Lung (tissue), 12 donors: Measurements from ENCODE around the gene FAM174C. TPM values are rescaled to one million over a fixed set of nuclear protein-coding genes. Genes with fewer than 3 reads are reported as not detected.
A peak's percentile ranks its signal among the peaks of the same experiment; 100 is the strongest.

Experiments
- ATAC-seq: fragments of 200-7000 bp; cut with Tn5 transposase; one replicate; pipeline ENCODE4 v1.9.1; 2020; ENCODE audit warnings: moderate number of reproducible peaks; ENCODE audit not compliant: insufficient read depth, low FRiP score
- DNase-seq, 3 donors: peaks; one replicate each; pipeline ENCODE4 v3.0.0-alpha.2; 2013 to 2017
- H3K27ac ChIP-seq, 2 donors: one replicate each; pipeline ENCODE4 v1.5.1; 2013; ENCODE audit warnings: mild to moderate bottlenecking in 2 of 2, moderate library complexity in 2 of 2, control low read depth in 1 of 2, inconsistent platforms in 1 of 2, low read depth in 1 of 2, low read length in 1 of 2
- H3K27me3 ChIP-seq, 3 donors: one replicate each; pipeline ENCODE4 v1.5.1; 2013; ENCODE audit warnings: low read length in 2 of 3; ENCODE audit not compliant: control insufficient read depth in 3 of 3, insufficient read depth in 3 of 3
- H3K36me3 ChIP-seq, 4 donors: one replicate each; pipeline ENCODE4 v1.5.1; 2013; ENCODE audit warnings: low read length in 4 of 4, mild to moderate bottlenecking in 1 of 4, moderate library complexity in 1 of 4; ENCODE audit not compliant: control insufficient read depth in 4 of 4, insufficient read depth in 4 of 4
- H3K4me1 ChIP-seq, 5 donors: one replicate each; pipeline ENCODE4 v1.5.1; 2013; ENCODE audit warnings: low read length in 5 of 5, mild to moderate bottlenecking in 2 of 5, moderate library complexity in 1 of 5; ENCODE audit not compliant: control insufficient read depth in 5 of 5, insufficient read depth in 5 of 5
- H3K4me3 ChIP-seq: one replicate; pipeline ENCODE4 v1.5.1; 2013; ENCODE audit warnings: mild to moderate bottlenecking, control low read depth, moderate library complexity
- H3K9ac ChIP-seq, 2 donors: one replicate each; pipeline ENCODE4 v1.5.1; 2013; ENCODE audit warnings: low read length in 2 of 2, control low read depth in 1 of 2; ENCODE audit not compliant: insufficient read depth in 1 of 2
- H3K9me3 ChIP-seq, 4 donors: one replicate each; pipeline ENCODE4 v1.5.1; 2013; ENCODE audit warnings: low read length in 3 of 4, mild to moderate bottlenecking in 1 of 4, moderate library complexity in 1 of 4; ENCODE audit not compliant: control insufficient read depth in 4 of 4, insufficient read depth in 3 of 4
- WGBS, 2 donors: extraction: QIAGEN DNeasy Blood & Tissue Kit; methylation state at CpG; one replicate each; pipeline ENCODE4 v1.1.7; 2013; 5-methylcytosine and 5-hydroxymethylcytosine counted together
- polyA plus RNA-seq, 2 donors: library from polyadenylated mRNA; stranded (reverse); fragments of 200-250 nt; gene quantifications; one replicate each; pipeline ENCODE4 v1.2.1, GENCODE V29; 2013
- total RNA-seq, 2 donors: library from RNA; depleted of rRNA in 1 of 2; stranded (reverse); fragments of >200 nt in 1 of 2; gene quantifications; one replicate each; pipeline ENCODE4 v1.2.1, GENCODE V29; 2014 to 2021
- TF ChIP-seq, protein P1 (sequence below): IDR thresholded peaks from 2 replicates; pipeline ENCODE4 v1.5.1; 2012; ENCODE audit warnings: mild to moderate bottlenecking; ENCODE audit errors: control extremely low read depth, extremely low read depth
- donor health status: control.
- donor health status: control.
- donor health status: Bipolar disorder and iron deficiency.
- donor health status: healthy.
- donor health status: DM: yes; HTN: yes; CAD: no.

Gene FAM174C
- total and polyA plus RNA-seq, 4 donors, result 17.5 to 89.3 (median 69.4) TPM

DNA sequence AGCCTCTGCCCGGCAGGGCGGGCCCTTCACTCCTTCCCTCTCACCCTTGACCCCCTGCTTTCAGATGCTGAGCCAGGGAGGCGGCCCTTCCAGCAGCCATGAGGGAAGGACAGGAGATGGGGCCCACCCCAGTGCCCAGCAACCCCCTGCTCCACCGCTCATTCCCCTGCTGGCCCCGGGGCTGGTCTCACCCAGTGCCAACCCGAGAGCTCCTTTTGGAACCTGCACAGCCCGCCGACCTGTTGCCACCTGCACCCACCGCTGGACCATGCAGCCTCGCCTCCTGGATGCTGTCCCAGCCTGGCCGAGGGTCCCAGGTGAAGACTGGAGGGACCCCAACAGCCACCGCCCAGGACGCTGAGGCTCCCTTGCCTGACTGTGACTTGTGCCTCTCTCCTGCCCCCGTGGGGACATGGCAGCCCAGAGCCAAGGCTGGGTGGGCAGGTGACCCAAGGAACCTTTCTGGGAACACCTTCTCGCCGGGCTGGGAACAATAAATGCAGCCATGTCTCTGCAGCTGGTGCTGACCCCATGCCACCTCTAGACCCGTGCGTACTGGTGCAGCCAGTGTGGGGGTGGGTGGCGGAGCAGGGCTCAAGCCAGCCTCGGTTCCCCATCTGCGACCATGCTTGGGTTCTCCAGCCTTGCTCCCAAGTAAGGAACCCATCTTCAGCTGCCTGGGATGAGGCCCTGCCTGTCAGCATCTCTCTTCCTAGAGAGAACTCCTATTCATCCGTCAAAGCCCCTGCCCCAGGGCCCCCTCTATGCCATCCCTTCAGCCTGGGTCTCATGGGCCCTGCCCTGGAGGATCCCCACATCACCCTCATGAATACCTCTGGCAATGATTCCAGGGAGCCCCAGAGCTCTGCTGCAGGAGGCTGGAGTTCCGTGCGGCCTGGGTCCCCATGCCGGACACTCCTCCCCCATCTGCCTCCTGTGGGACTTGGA, 3.7 kb downstream of the FAM174C start:
- Histone ChIP-seq H3K9ac (no peak overlapping the region), H3K27ac (no peak overlapping the region), H3K36me3 (peaks cover 2 to 22% (median 8%) of the 10 kb centered on the region in 4 donors), H3K27me3 (no peaks in the 10 kb centered on the region), H3K4me1 (peaks cover 0 to 24% (median 10%) of the 10 kb centered on the region in 5 donors), H3K4me3 (no peak overlapping the region), H3K9me3 (no peaks in the 10 kb centered on the region)
- 90 to 95% methylated on average over 25 of the region's 25 CpGs for WGBS, 2 donors
- TF ChIP-seq, protein P1, sequence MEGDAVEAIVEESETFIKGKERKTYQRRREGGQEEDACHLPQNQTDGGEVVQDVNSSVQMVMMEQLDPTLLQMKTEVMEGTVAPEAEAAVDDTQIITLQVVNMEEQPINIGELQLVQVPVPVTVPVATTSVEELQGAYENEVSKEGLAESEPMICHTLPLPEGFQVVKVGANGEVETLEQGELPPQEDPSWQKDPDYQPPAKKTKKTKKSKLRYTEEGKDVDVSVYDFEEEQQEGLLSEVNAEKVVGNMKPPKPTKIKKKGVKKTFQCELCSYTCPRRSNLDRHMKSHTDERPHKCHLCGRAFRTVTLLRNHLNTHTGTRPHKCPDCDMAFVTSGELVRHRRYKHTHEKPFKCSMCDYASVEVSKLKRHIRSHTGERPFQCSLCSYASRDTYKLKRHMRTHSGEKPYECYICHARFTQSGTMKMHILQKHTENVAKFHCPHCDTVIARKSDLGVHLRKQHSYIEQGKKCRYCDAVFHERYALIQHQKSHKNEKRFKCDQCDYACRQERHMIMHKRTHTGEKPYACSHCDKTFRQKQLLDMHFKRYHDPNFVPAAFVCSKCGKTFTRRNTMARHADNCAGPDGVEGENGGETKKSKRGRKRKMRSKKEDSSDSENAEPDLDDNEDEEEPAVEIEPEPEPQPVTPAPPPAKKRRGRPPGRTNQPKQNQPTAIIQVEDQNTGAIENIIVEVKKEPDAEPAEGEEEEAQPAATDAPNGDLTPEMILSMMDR, result no peak
- DNase-seq, result no peak
- no peak for ATAC-seq

DNA sequence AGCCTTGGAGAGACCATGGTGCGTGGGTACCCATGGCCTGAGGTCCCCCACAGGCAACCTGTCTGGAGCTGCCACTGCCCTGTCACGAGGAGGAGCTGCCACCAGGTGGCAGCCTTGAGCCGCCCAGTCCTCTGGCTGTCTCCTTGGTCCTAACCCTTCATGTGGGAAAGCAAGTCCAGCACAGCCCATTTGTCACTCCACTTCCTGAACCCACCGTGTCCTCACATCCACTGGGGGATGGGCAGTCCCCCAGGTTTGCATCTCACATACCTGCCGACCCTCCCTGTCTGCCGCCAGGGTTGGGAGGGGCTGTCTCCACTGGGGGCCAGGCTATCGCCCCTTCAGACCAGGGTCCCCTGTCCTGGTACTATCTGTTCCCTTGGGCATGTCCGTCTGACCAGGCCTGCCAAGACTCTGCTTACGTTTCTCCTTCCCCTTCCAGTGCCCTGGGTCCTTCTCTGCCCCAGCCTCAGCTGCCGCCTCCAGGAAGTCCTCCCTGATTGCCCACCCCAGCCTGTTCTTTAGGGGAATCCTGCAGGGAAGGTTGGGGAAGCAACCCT, 4.5 kb downstream of the FAM174C start:
- Histone ChIP-seq H3K9me3 (no peaks in the 10 kb centered on the region), H3K27ac (no peak overlapping the region), H3K27me3 (peaks cover 0 to 6% (median 4%) of the 10 kb centered on the region in 3 donors), H3K4me1 (peaks cover 0 to 15% (median 4%) of the 10 kb centered on the region in 5 donors), H3K9ac (no peak overlapping the region), H3K4me3 (no peak overlapping the region), H3K36me3 (peaks cover 0 to 13% (median 4%) of the 10 kb centered on the region in 4 donors)
- peak; percentile 86 to 90 (median 90) for DNase-seq
- no peak for ATAC-seq
- WGBS, 2 donors, result 35 to 38% methylated on average over 10 of the region's 10 CpGs
- TF ChIP-seq, protein P1, result peak; percentile 84

DNA sequence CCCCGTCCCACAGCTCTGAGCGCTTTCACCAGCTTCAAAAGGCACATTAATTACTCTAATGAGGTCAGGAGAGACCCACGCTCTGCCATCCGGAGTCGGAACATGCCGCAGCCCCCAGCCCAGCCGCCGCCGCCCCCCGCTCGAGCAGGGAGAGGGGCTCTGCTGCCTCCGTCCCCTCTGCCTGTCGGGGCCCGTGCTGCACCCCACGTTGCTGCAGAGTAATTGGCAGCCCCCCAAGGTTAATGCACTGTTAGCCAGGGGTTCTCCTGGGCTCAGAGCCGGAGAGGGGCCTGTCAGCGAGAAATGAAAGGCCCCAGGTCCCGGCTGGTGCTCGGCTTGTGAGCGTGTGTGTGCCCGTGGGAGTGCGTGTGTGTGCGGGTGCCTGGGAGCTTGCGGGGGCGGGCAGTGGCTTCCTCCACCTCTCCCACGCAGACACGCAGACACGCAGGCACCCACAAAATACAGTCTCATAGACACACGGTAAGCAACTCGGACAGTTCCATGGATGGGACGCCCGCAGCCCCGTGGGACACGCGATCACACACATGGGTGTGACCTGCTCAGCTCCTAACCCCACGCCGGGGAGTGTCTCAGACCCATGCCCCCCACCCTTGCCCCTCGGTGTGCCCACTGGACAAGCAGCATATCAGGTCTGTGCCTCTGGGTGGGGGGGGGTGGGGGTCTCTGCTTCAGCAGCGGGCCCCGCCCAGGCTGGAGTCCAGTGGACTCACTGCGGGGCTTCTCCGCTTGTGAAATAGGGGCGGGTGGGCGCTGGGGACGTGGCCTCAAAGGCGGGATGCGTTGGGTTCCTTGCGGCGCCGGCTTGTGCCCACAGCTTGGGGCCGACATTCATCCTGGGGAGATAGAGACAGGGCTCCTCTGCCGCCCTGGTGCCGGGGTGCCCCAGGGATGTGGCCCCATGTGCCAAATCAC, 5.6 kb downstream of the FAM174C start:
- H3K27me3 ChIP-seq, result peaks cover 0 to 9% (median 4%) of the 10 kb centered on the region in 3 donors
- TF ChIP-seq, protein P1, result no peak
- ATAC-seq (no peak), DNase-seq (no peak)
- H3K27ac ChIP-seq, result no peak overlapping the region
- H3K36me3 ChIP-seq, result peaks cover 0 to 11% (median 2%) of the 10 kb centered on the region in 4 donors
- no peak overlapping the region for H3K9ac ChIP-seq
- no peaks in the 10 kb centered on the region for H3K9me3 ChIP-seq
- H3K4me1 ChIP-seq, result peaks cover 0 to 12% (median 4%) of the 10 kb centered on the region in 5 donors
- WGBS, 2 donors, result 92% methylated on average over 53 of the region's 53 CpGs
- H3K4me3 ChIP-seq, result no peak overlapping the region
